Measurements from ENCODE around the gene KBTBD7.
"Not testable (repeated sequence)": the region's sequence is repeated elsewhere in the genome, so short reads cannot be mapped to it uniquely, and the experiment has no call there.

KBTBD7 gene

DNA sequence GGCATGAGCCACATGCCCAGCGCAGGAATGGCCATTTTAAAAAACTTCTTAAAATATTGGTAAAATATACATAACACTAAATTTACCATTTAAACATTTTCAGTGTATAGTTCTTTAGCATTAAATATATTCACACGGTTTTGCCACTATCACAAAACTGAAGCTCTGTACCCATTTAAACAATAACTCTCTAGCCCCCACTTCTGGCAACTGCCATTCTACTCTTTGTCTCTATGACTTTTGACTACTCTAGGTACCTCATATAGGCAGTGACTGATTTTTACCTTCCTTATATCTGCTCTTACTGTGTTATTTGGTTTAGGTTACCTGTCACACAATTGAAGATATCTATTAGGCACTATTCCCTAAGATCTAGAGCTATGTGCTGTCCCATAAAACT lies 2.3 kb upstream of the KBTBD7 start:
- no peak for DNase-seq

DNA sequence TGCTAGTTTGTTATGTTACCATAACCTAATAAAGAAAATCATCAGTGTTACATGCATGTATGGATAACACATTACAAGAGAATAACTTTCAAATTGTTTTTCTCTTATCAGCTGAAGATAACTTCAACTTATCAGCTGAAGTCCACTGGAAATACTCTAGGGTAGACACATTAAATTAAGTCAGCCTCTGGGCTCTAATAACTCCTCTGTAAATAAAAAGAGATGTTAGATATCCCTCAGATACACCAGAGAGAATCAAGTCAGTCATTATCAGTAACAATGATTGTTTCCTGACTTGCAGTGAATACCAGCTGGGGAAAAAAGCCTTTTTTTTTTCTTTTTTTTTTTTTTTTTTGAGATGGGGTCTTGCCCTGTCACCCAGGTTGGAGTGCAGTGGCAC lies 1.6 kb upstream of the KBTBD7 start:
- DNase-seq = no peak

DNA sequence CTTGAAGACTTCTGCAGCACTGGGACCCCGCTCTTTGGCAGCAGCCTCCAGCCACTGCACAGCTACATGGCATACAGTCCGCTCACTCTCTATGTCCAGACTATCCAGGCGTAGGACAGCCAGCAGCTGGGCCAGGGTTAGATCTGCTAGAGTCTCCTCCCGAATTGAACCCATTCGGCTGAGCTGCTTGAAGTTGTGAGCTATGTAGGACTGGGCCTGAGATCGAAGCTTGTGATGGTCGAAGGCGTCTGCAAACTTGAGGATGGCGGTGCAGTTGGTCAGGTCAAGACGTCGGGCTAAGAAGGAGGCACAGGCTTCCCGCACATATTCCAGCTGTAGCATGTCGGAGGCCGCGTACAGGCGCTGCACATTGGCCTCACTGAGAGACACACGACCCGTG lies 900 bp downstream of the KBTBD7 start:
- no peak for DNase-seq

DNA sequence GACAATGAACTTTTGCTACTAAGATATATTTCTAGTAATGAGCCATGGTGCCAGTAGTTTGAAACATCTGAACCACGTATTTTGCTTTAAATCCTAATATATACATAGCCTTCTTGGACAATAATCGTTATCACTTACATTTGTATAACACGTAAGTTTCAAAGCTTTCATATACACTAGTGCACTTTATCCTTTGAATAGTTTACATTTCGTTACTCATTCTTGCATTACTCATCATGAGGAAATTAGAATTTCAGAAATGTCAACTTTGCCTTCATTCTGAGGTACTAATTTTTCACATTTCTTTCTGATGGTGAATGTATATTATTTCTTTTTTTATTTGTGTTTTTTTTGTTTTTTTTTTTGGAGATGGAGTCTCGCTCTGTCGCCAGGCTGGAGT lies 5.8 kb downstream of the KBTBD7 start:
- DNase-seq = no peak

DNA sequence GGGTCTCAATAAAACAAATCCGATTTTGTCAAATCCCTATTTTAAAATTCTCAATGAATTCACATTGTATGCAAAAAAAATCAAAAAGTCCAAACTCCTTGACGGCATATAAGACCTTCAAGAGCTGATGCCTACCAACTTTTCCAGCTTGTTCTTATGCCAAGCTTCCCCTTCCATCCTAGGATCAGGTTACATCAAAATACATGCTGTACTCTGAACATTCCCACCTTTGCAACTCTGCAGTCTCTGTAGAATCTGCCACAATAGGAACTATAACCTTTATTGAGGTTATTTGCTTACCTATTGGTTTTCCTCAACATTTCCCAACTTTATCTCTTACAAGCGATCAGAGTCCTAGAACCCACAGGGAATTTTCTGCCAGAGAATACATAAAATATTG lies 7.9 kb downstream of the KBTBD7 start:
- no peak for DNase-seq

DNA sequence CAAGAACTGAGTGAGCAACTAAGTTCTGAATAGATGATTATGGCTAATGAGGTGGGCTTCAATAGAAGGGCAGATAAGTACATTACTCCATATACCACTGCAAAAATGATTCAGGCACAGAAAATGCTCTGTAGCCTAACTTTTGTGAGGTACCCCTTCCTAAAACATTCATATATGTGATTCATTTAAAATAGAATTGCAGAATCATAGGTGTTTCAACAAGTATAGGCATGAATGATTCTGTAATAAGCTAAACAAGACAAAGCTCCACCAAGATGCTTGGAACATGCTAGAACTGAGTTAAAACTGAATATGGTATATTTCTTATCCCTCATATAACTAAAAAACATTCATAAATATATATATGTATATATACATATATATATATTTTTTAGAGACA lies 12.1 kb downstream of the KBTBD7 start:
- DNase-seq = no peak

DNA sequence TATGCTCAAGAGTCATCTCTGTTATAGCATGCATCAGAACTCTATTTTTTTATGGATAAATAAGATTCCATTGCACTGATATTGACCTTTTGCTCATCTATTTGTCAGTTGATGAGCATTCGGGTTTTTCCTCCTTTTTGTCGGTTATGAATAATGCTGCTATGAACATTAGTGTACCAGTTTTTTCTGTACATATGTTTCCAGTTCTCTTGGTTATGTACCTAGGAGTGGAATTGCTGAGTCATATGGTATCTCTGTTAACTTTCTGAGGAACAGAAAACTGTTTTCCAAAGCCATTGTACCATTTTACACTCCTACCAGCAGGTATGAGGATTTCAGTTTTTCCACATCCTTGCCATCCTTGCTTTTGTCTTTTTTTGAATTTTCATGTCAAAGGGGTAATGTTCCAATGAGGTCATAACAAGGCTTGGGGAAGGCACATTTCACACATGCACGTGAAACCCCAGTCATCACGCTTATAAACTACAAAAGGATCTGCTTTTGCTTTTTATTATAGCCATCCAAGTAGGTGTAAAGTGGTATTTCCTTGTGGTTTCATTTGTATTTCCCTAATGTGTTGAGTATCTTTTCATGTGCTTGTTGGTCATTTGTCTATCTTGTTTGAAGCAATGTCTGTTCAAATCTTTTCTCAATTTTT lies 14.6 kb downstream of the KBTBD7 start:
- no peak for DNase-seq

DNA sequence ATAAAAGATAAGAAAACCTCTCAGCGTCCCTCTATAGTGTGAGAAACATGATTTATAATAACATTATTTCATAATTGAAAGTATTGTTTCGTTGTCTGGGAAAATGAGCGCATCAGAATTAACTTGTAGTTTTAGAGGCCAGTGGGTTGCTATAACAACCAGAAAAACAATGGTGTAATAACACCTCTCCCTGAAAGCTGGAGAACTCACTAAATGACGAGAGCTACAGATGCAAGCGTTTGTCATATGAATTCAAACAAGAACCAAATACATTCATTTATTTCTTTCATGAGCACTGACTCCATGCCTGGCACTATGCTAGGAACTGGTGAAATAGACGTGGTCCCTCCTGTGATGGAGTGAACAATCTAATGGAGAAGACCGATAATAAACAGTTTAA lies 16.3 kb downstream of the KBTBD7 start:
- no peak for DNase-seq

DNA sequence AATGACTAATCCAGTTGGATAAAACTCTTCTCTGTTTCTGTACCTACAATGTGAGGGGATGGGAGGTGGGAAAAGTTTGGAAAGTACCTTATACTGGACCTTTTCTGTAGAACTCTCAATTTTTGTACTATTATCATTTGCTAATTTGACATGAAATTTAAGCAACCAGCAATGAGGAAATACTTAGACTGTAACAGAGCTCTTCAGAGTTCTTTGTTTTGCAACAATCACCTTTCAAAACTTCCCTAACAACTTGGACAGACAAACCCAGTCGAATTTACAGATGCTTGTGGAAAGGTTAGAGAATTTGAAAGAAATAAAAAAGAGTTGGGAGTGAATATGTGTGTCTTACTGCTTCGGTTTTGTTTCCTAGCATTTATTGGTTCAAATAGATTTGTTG lies 16.8 kb downstream of the KBTBD7 start:
- no peak for DNase-seq

DNA sequence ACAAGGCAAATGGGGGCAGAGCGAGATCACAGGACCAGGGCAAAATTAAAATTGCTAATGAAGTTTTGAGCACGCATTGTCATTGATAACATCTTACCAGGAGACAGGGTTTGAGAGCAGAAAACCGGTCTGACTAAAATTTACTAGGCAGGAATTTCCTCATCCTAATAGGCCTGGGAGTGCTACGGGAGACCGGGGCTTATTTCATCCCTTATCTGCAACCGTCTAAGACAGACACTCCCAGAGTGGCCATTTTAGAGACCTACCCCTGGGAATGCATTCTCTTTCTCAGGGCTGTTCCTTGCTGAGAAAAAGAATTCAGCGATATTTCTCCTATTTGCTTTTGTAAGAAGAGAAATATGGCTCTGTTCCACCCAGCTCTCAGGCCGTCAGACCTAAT lies 18.8 kb downstream of the KBTBD7 start:
- DNase-seq = not testable (repeated sequence)

DNA sequence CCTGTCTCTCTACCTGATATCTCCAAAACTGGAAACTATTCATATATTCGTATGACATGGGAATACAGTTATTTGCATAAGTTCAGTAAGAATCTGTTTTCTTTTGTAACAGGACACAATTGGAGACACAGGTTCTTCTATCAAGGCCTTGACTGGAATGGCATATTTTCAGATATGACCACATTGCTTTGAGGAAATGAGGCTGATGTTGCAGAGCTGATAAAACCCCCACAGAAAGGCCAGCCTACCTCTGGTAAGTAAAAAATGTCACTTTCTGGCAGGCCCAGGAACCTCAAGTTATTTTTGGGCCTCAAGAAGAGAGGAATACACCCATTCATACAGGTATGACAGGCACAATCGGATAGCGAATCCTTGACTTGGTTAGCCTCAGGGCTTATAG lies 32.2 kb downstream of the KBTBD7 start:
- DNase-seq = no peak

DNA sequence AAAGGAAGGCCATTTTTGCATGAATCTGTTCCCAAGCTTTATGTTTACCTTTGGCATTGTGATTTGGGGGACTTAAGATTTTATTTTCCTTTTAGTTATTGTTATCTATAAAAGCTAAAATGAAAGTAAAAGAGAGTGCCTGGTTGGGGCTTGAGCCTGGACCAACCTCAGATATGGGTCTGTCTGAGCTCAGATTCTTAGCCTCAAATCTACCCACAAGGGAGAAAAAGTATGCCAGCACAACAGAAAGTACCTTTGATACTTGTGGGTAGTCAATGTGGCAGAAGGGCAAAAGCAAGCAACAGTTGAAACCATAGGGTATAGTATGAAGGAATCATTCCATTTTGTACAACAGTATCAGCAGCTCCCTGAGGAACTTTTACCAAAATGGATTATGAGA lies 35.2 kb downstream of the KBTBD7 start:
- no peak for DNase-seq

DNA sequence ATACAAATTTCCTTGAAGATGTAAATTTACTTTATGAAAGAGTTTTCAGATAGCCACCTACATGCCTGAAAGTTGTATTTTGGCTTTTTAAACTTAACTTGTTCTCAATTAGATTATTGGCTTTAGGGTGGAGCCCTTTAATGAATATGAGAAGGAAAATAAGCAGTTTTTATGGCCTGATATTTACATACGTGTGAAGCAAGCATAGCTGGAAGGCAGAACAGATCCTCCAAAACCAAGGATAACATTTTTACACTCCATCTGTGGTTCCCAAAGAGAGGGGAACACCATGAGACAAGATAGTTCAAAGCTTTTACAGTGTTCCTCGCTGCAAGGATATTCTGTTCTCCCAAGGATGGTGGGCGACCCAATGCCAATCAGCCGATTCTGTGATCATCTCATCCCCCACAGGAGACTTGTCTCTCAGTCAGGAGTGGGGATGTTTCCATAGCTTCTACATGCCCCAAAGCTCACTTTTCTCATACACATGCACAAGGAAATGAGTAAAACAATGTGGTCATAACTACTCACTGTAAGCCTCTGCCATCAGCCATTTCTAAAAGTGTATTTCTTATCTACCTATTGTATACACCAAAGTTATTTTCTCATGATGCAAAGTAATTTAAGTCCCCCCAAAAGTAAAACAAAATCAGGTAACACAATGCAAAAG lies 37.2 kb downstream of the KBTBD7 start:
- no peak for DNase-seq

DNA sequence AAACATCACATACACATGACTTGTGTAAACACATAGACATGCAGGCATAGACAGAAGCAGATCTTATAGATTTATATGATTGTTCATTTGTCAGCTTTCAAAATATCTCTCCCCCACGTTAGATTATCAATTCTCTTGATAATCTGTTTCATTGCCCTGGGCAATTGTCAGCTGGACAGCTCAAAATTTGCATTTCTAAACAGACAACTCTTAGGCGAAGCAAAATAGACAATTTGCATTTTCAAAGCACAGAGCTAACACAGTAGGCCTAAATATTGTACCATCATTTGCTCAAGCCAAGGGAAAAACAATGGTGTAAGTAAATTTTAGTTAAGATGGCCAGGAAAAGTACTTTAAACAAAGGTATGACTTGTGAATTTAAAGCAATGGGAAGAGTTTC lies 37.7 kb downstream of the KBTBD7 start:
- no peak for DNase-seq

DNA sequence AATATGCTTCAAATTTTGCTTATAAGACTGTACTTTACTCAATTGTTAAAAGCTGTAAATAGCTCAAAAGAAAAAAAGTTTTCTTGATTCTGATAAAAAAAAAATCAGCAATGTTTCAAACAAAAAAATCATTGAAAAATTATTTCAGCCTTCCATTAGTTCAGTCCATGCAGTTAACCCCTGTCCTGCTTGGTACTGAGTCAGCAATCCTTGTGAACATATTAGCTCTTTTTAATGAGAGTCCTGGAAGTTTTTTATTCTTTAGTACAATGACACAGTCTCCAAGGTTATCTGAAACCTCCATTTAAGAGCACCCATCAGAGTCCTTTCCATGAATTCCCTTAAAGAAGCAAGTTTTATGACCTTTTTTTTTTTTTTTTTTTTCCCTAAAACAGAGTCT lies 40.3 kb downstream of the KBTBD7 start:
- no peak for DNase-seq

DNA sequence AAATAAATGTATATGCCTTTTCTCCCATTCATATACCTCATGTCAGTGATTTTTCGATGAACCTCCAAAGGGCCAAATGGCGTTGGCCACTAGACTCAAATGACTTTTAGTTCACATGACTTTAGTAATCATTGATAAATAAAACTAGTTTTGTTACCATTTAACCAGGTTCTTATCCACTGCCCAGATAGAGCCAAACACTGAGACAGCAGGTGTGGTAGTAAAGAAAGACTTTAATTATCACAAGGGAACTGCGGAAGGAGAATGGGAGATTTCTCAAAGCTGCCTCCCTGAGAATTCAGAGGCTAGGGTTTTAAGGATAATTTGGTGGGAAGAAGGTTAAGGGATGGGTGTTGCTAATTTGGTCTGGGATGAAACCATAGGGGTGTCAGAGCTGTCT lies 42.4 kb downstream of the KBTBD7 start:
- no peak for DNase-seq

DNA sequence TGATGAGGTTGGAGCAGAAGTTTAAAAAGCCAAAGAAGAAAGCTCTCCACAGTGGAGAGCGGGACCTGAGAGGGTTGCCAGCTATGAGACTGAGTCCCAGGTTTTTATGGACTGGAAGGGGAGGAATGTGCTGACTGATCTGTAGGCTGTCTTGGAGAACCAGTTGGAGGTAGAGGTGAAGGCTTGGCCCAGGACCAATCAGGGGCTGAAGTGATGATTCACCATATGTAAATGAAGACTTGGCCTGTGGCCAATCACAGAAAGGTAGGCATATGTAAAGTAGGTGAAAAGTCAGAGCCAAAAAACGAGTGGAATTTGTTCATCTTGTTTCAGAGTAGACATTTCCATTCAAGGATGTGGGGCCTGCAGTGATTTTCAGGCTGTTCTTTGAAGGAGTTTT lies 44.3 kb downstream of the KBTBD7 start:
- no peak for DNase-seq

DNA sequence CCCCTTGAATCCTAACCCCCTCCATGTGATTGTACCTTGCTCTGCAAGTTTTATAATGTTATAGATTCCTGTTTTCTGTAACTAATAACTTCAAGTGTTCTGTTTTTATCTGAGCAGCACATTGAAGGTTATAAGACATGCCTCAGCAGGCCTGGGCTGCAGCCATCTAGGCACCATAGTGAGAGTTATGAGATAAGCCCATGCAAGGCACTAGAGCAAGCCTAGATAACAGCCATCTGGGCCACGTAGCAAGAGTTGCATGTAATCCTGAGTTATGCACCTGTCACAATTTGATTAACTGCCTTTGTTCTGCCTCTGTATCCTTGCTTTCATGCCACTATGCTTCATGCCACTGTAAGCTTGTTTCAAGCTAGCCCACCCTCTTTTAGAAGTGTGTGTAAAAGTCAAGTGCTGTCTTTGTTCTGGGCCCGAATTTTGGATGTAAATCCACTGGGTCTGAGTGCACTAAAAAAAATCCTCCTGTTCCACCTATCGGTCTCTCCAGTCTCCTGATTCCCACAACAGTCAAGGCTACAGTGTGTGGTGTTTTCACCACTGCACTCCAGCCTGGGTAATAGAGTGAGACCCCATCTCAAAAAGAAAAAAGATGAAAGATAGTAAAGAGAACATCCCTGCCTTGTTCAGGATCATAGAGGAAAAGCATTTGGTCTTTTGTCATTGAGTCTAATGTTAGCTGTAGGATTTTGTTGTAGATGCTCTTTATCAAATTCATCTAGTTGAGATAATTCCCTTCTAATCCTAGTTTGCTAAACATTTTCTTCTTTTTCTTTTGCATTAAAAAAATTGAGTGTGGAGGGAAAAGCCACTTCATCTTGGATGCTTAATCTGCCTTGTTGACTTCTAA lies 45.7 kb downstream of the KBTBD7 start:
- no peak for DNase-seq

DNA sequence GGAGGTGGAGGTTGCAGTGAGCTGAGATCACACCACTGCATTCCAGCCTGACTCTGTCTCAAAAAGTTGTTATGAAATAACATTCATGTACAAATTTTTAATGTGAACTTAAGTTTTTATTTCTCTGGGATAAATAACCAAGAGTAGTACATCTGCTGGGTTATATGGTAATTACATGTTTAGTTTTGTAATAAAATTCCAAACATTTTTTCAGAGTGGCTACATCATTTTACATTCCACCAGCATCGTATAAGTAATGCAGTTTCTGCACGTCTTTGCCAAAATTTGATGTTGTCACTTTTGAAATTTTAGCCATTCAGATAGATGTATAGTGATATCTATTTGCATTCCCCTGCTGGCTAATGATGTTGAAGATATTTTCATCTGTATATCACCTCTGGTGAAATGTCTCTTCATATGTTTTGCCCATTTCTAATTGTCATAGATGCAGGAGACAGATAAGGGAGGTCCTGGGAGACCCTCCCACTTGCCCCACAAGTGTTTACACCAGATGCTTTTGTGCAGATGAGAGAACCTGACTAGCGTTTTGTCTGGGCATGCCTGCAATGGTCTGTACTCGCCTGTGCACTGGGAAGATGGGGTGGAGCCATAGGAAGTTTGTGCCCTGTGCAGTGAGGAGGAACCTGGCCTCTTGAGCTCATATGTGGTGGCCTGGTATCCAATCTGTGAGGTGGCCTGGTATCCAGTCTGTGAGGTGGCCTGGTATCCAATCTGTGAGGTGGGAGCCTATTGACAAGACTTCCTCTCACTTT lies 49.0 kb downstream of the KBTBD7 start:
- no peak for DNase-seq

DNA sequence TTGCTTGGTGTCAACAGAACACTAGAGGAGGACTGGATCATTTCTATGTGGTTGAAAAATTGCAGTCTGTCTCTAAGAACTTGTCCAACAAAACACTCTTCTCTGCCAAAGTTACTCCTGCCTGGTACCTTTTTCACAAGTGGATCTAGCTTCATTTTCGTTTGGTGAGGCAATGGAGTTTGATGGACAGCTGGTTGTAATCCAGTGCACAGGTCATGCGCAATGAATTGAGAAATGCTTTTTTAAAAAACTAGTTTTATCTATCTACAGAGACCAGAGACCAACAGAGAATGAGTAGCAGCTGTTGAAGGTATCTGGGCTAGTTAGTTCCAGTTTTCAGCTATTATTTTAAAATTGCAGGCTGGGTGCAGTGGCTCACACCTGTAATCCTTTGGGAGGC lies 49.8 kb downstream of the KBTBD7 start:
- DNase-seq = no peak

Measured in CD4-positive, alpha-beta T cell treated with Interleukin-4 for 4 hours (primary cell).